ENCODE measurements around the gene JAGN1. TPM values are rescaled to one million over a fixed set of nuclear protein-coding genes. Genes with fewer than 3 reads are reported as not detected.

JAGN1 gene
- total and polyA plus RNA-seq, 2 of the 8 experiments (the other 6 are each of a cell fraction or from before 2014, with no cell fraction given), result 26.9 to 51.6 TPM

- no peaks in the 10 kb centered on the region for H3K23me2 ChIP-seq (ENCODE audit: low read depth, low read length)
- H3K18ac ChIP-seq (ENCODE audit: extremely low read depth, low read length), result no peak overlapping the region
- no peaks in the 10 kb centered on the region for H3K79me2 ChIP-seq (ENCODE audit: control insufficient read depth in 1 of 2, insufficient read depth in 2 of 2, low read length in 2 of 2)
- no peaks in the 10 kb centered on the region for H4K20me1 ChIP-seq (replicated peaks in 1 of 2; ENCODE audit: control insufficient read depth in 1 of 2, insufficient read depth in 2 of 2, low read length in 2 of 2)
- no peak overlapping the region for H3K27ac ChIP-seq (ENCODE audit: low read depth, low read length)
- no peaks in the 10 kb centered on the region for H3K36me3 ChIP-seq (ENCODE audit: control insufficient read depth in 2 of 4, insufficient read depth in 4 of 4, low read length in 3 of 4)
- DNase-seq (ENCODE audit: low read depth in 1 of 2, low spot score in 2 of 2) (no peak), FAIRE-seq (no peak)
- no peak overlapping the region for H4K5ac ChIP-seq (ENCODE audit: insufficient read length, low read depth, low read length)
- peaks cover 0 to 4% of the 10 kb centered on the region in 2 experiments; a peak in 1 of 4 replicates for H3K9me3 ChIP-seq (ENCODE audit: insufficient read depth in 2 of 2, low read depth in 1 of 2, low read length in 1 of 2)
- no peaks in the 10 kb centered on the region for H3K27me3 ChIP-seq (replicated peaks in 1 of 4; ENCODE audit: control insufficient read depth in 3 of 4, extremely low read depth in 1 of 4, insufficient read depth in 3 of 4, low read length in 3 of 4)
- CTCF ChIA-PET (ENCODE audit: partially characterized antibody), result interaction anchor here (2.1 kb wide), 1 partner anchor 114 kb away, joined by 6 read pairs; no protein-coding TSS in a partner anchor
- H2BK15ac ChIP-seq (ENCODE audit: low read length), result no peak overlapping the region
- H2BK12ac ChIP-seq (ENCODE audit: low read depth, low read length), result no peak overlapping the region
- no peaks in the 10 kb centered on the region; a peak in 1 of 7 replicates for H3K4me1 ChIP-seq (replicated peaks in 1 of 4; ENCODE audit: control insufficient read depth in 3 of 4, insufficient read depth in 4 of 4, low read length in 3 of 4)
- H2AK5ac ChIP-seq (ENCODE audit: low read depth, low read length), result no peak overlapping the region
- WGBS, 2 experiments (ENCODE audit: extremely low coverage in 1 of 2, insufficient coverage in 1 of 2, insufficient read length in 1 of 2, insufficient replicate concordance in 2 of 2, low coverage in 1 of 2, low lambda C conversion rate in 2 of 2, missing lambda C conversion rate in 1 of 2), result 97% methylated on average over 9 of the region's 10 CpGs; no CpG with 5 or more reads in 1 of the 2 experiments
- POLR2A ChIA-PET (ENCODE audit: partially characterized antibody), result interaction anchor here (1.6 kb wide), 1 partner anchor 10 kb away, joined by 3 read pairs; no protein-coding TSS in a partner anchor
- H3K23ac ChIP-seq (ENCODE audit: insufficient read length), result no peak overlapping the region
- no peak overlapping the region for H3K9ac ChIP-seq (replicated peaks in 1 of 4; ENCODE audit: extremely low read depth in 1 of 4, low read depth in 3 of 4, low read length in 3 of 4)
- H2BK20ac ChIP-seq (ENCODE audit: low read length), result no peak overlapping the region
- TF ChIP-seq EZH2 (IDR thresholded peaks at IDR 0.05; ENCODE audit: low read depth, low read length, severe bottlenecking) (no peak), NANOG (IDR thresholded peaks at IDR 0.05; ENCODE audit: insufficient read depth, low read depth, low read length, poor library complexity, severe bottlenecking) (no peak)
- no peaks in the 10 kb centered on the region for H3K79me1 ChIP-seq (ENCODE audit: low read depth, low read length)
- H3K14ac ChIP-seq (ENCODE audit: insufficient read length), result no peak overlapping the region
- H2AFZ ChIP-seq (ENCODE audit: low read length), result no peak overlapping the region
- no peak overlapping the region for H3K56ac ChIP-seq (replicated peaks; ENCODE audit: insufficient read length, low read depth, low read length)
- no peak overlapping the region for H3K4me2 ChIP-seq (ENCODE audit: insufficient read depth in 1 of 2, low read depth in 2 of 2, low read length in 2 of 2)
- no peak overlapping the region for H2BK120ac ChIP-seq (replicated peaks; ENCODE audit: low read depth, low read length)
- no peak overlapping the region for H2BK5ac ChIP-seq (ENCODE audit: low read depth, low read length)
- H4K8ac ChIP-seq (ENCODE audit: extremely low read depth, insufficient read depth, low read length), result no peak overlapping the region
- H3K4ac ChIP-seq (replicated peaks; ENCODE audit: insufficient read length, low read depth, low read length), result no peak overlapping the region
- no peak overlapping the region for H4K91ac ChIP-seq (replicated peaks; ENCODE audit: insufficient read length, low read length)
- H3K4me3 ChIP-seq (ENCODE audit: extremely low read depth in 1 of 4, insufficient read depth in 2 of 4, low read depth in 3 of 4, low read length in 4 of 4), result no peak overlapping the region
These were observed 50.3 kb downstream of the JAGN1 start for GRCh38 chr3:9940746-9941145.
